Thoracic aorta (tissue), 2 donors: ENCODE data around the gene TAB2. TPM values are rescaled to one million over a fixed set of nuclear protein-coding genes. Genes with fewer than 3 reads are reported as not detected.

ENCODE experiments used
- ATAC-seq: fragments of 150-250 bp; one replicate; pipeline ENCODE4 v1.8.0; 2017; ENCODE audit warnings: low read depth; ENCODE audit not compliant: insufficient number of reproducible peaks, low FRiP score
- DNase-seq: peaks from one replicate; pipeline ENCODE4 v3.0.0-alpha.2; 2020; ENCODE audit warnings: low spot score
- H3K27ac ChIP-seq, 2 donors: fragments of 200-600 bp; sonication (generic); 1 replicate in 1 of 2; 2 replicates in 1 of 2; pipeline ENCODE4 v1.5.1; 2016; ENCODE audit warnings: mild to moderate bottlenecking in 2 of 2, moderate library complexity in 2 of 2
- H3K27me3 ChIP-seq: fragments of 200-600 bp; sonication (generic); replicated peaks from 2 replicates; pipeline ENCODE4 v1.6.0; 2016; ENCODE audit warnings: mild to moderate bottlenecking; ENCODE audit not compliant: insufficient read depth
- H3K36me3 ChIP-seq: fragments of 200-600 bp; sonication (generic); one replicate; pipeline ENCODE4 v1.5.1; 2016
- H3K4me1 ChIP-seq, 2 donors: fragments of 200-600 bp; sonication (generic); 1 replicate in 1 of 2; 2 replicates in 1 of 2; pipeline versions ENCODE4 v1.5.1 to v1.6.0; 2016; ENCODE audit warnings: low read depth in 2 of 2, mild to moderate bottlenecking in 1 of 2; ENCODE audit not compliant: control insufficient read depth in 1 of 2
- H3K4me3 ChIP-seq: fragments of 200-600 bp; sonication (generic); 2 replicates; pipeline ENCODE4 v1.5.1; 2016; ENCODE audit warnings: mild to moderate bottlenecking
- H3K9me3 ChIP-seq: fragments of 200-600 bp; sonication (generic); 2 replicates; pipeline ENCODE4 v1.5.1; 2016
- CTCF ChIP-seq: fragments of 200-600 bp; sonication (generic); IDR thresholded peaks from one replicate; pipeline ENCODE4 v1.5.1; 2019; ENCODE audit warnings: antibody characterized with exemption
- total RNA-seq, 2 donors: library from RNA; depleted of rRNA; stranded (reverse); fragments of >200 nt; gene quantifications; one replicate each; pipeline versions ENCODE4 v1.1.0 to v1.2.3, GENCODE V29; 2016

The TAB2 gene
- total RNA-seq, 2 donors from 2014 or later: 56.0 to 61.7 TPM

DNA sequence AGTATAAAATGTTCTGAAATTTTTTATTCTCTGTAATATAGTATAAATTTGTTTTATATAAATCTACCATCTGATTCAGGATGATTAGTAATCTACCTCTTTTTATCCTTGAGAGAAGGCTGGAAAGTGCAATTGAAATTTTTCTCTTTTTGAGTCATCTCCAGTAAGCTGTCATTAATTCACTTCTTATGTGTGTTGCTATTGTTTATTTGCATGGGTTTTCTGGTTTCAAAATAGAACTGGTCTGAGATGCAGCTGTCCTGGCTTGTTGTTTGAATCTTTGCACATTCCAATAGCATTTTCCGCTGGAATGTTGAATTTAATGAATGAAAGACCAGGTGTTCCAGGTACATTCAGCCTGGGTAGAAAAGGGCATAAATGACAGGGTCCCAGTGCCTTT, 24.3 kb upstream of the TAB2 start:
- Histone ChIP-seq H3K4me3 (no peak overlapping the region), H3K36me3 (no peaks in the 10 kb centered on the region), H3K27me3 (no peaks in the 10 kb centered on the region), H3K4me1 (no peaks in the 10 kb centered on the region), H3K27ac (no peak overlapping the region), H3K9me3 (no peaks in the 10 kb centered on the region)
- no peak for ATAC-seq
- DNase-seq: no peak
- TF ChIP-seq CTCF: no peak

- H3K9me3 ChIP-seq: no peaks in the 10 kb centered on the region
- no peak for ATAC-seq
- DNase-seq: no peak
- no peak overlapping the region for H3K27ac ChIP-seq
- no peaks in the 10 kb centered on the region for H3K36me3 ChIP-seq
- H3K27me3 ChIP-seq: no peaks in the 10 kb centered on the region
- no peak overlapping the region for H3K4me3 ChIP-seq
- no peaks in the 10 kb centered on the region for H3K4me1 ChIP-seq
- no peak for TF ChIP-seq CTCF
These were observed 16.9 kb upstream of the TAB2 start for GRCh38 chr6:149300563-149300962.

GRCh38 chr6:149302723-149303122, 14.8 kb upstream of the TAB2 start:
- no peak overlapping the region for H3K4me3 ChIP-seq

DNA sequence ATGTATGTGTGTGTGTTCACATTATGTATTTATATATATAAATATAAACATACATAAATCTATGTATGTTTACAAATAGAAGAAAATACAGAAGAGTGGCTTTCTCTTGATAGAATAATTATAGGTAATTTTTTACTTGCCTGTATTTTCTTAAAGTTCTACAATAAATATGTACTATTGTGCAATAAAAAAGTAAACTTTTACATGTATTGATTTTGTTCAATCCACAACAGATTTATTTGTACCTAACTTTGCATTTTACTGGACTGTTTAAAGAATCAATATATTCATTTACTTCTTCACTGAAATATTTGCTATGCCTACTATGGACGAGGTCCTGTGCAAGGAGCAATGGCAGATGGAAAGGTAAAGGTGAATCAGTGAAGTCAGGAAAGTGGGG, 14.0 kb upstream of the TAB2 start:
- DNase-seq: no peak
- no peaks in the 10 kb centered on the region for H3K4me1 ChIP-seq
- TF ChIP-seq CTCF: no peak
- no peak for ATAC-seq
- no peak overlapping the region for H3K27ac ChIP-seq
- H3K9me3 ChIP-seq: no peaks in the 10 kb centered on the region
- H3K27me3 ChIP-seq: no peaks in the 10 kb centered on the region
- no peak overlapping the region for H3K4me3 ChIP-seq
- H3K36me3 ChIP-seq: no peaks in the 10 kb centered on the region

More at GRCh38 chr6:149302723-149303122, 14.8 kb upstream of the TAB2 start:
- Histone ChIP-seq H3K27me3 (no peaks in the 10 kb centered on the region), H3K27ac (no peak overlapping the region), H3K9me3 (no peaks in the 10 kb centered on the region), H3K36me3 (no peaks in the 10 kb centered on the region), H3K4me1 (no peaks in the 10 kb centered on the region)
- no peak for ATAC-seq
- DNase-seq: no peak
- TF ChIP-seq CTCF: no peak

GRCh38 chr6:149305372-149305771, 12.1 kb upstream of the TAB2 start:
- Histone ChIP-seq H3K9me3 (no peaks in the 10 kb centered on the region), H3K4me3 (no peak overlapping the region), H3K36me3 (no peaks in the 10 kb centered on the region), H3K27ac (no peak overlapping the region), H3K27me3 (no peaks in the 10 kb centered on the region), H3K4me1 (no peaks in the 10 kb centered on the region)
- ATAC-seq: no peak
- no peak for DNase-seq
- TF ChIP-seq CTCF: no peak
